Measurements from ENCODE around the gene CRYBA2.

CRYBA2 gene

DNA sequence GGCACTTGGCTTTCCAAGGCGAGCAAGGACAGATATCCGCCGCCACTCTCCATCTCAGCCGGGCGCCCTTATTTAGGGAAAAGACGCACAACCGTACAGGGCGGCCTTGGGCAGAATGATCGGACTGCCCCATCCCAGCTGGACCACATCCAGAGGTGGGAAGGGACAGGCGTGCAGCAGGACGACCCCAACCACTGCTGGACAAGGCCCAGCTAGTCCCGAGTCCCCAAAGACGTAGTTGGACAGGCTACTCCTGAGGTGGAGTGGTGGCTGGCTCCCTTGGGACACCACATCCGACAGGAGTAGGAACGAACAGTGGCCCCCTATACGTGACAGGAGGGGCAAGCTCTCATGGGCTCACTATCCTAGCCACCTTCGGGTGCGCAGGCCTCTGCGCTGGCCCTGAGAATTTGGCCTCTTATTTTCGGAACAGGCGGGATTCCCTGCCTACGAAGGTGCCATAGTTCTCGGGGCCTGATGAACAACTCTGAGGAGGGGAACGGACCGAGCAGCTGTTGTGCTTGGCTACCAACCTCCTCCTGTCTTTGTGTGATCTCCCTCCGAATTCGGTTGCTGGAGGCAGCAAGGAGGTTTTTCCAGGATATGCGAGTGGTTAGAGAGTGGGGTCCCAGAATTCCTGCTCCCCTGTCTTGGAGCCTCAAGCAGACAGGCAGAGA, 10.5 kb downstream of the CRYBA2 start:
- DNase-seq (ENCODE audit: low spot score), result no peak

DNA sequence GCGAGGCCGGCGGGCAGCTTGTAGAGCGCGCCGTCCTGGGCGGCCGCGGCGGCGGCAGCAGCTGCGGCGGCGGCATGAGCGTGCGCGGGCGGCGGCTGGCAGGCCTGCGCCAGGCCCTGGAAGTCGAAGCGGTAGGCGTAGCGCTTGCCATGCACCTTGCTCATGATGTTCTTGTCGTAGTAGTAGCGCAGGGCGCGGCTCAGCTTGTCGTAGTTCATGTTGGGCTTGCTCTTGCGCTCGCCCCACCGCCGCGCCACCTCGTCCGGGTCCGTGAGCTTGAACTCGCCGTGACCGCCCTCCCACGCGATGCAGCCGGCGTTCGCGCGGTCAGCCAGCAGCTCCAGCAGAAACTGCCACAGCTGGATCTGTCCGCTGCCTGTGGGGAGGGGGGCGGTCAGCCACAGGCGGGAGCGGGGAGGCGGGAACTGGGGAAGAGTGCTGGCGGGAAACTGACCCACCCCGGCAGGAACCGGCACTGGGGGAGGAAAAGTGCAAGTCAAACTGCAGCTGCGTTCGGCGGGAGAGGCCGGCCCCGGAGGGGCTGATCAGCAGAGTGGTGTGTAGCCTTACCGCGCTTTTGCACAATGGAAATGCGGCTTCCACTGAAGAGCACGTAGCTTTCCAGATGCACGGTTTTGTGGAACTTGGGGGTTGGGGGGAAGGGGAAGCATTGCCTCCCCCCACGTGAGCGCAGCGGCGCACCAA, 11.2 kb downstream of the CRYBA2 start:
- no peak for DNase-seq (ENCODE audit: low spot score)

DNA sequence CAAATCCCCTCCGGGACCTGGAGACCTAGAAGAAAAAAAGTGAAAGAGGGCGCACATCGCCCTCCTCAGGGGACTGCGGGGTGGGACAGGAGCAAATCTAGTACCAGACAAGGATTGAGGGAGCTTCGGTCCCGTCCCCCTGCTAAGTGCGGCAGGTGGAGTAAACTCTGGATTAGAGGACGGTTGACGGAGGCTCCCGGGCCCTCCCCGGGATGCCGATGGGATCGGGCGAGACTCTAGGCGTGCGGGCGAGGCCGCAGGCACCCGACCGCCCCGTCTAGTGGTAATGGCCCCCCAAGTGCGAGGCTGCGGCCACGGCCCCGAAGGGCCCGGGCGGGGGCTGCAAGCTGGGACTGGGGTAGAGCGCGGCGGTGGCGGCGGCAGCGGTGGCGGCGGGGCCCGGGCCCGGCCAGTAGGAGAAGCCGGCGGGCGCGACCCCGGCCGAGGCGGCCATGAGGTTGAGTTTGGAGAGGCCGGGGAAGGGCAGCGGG, 11.8 kb downstream of the CRYBA2 start:
- DNase-seq (ENCODE audit: low spot score), result peak; percentile 56

DNA sequence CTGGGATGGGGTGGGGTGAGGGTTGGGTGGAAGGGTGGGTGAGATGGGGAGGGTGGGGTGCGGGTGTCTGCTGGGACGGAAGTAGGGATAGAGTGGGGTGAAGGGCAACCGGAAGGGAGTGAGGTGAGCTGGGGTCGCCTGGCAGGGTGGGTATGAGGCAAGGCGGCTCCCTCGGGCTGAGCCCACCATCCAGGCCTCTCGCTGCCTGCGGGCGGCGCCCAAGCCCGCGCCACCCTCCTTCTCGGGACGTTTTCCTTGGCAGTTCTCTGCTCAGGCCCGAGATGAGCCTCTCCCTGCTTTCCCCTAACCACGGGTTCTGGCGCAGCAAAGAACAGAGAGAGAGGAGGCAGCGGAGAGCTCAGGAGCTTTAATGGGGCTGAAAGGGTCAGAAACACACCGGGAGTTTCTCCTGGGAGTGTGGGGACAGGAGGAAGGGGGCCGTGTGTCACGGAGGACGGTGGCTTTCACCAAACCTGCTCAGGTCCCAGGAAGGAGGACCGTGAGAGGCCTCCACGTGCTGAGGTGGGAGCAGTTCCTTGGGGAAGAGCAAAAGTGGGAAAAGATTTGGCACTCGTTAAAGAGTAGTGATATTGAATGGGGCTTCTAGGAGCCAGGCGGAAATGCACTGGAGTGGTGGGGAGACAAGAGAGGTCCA, 12.4 kb downstream of the CRYBA2 start:
- no peak for DNase-seq (ENCODE audit: low spot score)

DNA sequence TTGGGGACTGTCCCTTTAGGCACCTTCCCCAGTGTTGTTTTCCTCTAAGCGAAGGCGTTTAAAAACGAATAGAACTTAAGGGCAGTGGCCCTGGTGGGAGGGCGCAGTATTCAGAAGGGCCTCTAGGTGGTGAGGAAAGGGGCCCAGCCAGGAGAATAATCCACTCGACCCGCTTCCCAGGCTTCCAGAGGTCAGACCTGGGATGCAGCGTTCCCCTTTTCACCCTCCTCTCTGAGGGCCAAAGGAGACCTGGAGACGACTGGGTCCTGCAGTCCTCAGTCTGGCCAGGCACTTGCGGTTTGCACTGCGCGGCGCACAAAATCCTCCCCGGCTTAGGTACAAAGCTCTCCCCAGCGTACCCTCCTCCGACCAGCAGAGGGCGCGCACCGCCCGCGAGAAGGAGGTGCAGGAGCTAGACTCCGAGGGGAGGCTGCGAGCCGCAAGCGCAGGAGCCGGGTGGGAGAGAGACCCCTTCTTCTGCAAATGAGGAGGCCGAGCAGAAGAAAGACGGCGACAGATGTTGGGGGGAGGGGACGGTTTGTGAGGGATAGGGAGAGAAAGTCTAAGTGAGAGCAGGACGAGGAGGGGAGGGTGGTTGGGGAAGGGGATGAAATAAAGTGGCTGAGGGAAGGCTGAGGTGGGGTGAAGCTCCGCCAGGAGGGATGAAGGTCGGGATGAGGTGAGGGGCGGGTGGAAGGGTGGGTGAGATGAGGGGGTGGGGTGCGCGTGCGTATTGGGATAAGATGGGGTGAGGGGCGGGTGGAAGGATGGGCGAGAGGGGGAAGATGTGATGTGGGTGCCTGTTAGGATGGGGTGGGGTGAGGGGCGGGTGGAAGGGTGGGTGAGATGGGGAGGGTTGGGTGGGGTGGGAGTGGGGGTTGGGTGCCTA, 13.1 kb downstream of the CRYBA2 start:
- peak; percentile 92 for DNase-seq (ENCODE audit: low spot score)

DNA sequence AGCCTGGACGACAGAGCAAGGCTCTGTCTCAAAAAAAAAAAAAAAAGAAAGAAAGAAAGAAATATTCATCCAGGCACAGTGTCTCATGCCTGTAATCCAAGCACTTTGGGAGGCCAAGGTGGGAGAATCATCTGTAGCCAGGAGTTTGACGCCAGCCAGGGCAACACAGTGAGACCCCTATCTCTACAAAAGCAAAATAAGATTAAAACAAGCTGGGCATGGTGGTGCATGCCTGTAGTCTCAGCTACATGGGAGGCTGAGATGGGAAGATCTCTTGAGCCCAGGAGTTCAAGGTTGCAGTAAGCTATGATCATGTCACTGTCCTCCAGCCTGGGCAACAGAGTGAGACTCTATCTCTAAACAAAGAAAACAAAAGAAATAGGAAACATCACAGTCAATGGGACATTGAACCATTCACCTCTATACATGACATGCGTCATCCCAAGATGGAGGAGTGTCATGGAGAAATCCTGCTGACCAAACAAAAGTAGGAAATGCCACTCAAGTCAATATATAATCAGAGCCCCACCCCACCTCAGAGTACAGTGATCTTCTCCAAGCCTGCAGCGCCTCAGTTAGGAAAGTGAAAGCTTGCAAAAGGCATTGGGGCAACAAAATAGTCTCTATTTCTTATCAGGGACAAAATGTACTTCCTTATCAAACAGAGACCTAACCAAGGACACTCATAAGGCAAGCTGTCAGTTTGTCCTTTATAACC, 18.0 kb downstream of the CRYBA2 start:
- DNase-seq (ENCODE audit: low spot score), result no peak

DNA sequence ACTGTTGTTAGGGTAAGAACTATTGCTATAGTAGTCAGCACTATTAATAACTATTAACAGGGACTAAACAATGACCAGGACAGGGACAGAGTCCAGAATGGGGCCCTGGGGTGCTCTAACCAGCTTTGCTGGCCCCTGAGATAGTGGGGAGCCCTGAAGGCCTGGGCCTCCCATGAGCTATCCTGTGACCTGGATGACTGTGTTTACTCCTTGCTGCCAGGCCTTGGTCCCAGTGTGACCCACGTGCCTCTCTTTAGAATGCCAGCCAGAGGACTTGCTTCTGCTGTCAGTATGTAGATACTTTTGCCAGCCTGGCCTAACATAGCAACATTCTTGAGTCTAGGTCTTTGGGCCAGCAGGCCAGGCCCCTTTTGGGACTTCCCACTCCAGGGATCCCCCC, 22.3 kb downstream of the CRYBA2 start:
- no peak for DNase-seq (ENCODE audit: low spot score)

DNA sequence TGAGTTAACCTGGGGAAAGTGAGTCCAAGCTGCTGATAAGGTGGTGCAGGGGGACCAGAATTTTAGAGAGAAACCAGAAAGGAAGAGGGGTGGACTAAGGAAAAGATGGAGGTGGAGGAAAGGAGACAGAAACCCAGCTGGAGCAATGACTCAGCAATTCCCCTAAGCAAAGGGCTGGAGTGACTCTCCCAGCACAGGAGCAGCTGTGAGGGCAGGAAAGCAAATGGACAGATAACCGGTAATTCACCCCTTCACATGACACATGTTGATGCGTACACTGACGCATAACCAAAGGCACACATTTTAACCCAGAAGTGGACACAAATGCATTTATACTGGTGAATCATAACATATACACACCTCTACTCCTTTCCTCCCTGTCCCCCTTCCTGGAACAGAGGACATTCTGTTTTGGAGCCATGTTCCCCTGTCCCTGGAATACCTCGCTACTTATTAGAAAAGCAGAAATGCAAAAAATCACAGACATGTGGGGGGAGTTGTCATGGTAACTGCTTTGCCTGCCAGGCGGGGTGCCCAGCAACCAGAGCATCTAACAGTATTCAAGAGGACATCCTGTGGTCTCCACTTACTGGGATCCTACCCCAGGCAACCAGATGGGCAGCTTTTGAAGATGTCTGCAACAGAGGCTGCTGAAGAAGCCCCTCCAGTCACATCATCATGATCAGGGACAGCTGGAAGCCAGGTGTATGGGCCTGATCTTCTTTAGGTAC, 29.0 kb downstream of the CRYBA2 start:
- no peak for DNase-seq (ENCODE audit: low spot score)

DNA sequence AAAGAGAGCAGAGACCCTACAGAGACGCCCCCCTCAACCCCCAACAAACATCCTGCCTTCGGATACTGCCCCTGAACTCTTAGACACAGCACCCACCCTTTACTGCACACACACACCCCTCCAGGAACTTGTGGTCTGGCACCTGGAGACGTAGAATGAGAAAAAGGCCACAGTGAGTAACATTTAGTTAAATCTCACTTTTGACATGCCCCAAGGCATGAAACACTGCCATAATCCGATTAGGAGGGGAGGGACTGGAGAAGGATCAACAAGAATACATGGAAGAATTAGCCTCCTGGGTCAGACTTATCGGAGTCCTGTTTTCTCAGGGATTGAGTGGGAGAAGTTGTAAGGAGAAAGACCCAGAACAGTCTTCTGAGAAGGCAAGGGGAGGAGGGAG, 29.6 kb downstream of the CRYBA2 start:
- no peak for DNase-seq (ENCODE audit: low spot score)

DNA sequence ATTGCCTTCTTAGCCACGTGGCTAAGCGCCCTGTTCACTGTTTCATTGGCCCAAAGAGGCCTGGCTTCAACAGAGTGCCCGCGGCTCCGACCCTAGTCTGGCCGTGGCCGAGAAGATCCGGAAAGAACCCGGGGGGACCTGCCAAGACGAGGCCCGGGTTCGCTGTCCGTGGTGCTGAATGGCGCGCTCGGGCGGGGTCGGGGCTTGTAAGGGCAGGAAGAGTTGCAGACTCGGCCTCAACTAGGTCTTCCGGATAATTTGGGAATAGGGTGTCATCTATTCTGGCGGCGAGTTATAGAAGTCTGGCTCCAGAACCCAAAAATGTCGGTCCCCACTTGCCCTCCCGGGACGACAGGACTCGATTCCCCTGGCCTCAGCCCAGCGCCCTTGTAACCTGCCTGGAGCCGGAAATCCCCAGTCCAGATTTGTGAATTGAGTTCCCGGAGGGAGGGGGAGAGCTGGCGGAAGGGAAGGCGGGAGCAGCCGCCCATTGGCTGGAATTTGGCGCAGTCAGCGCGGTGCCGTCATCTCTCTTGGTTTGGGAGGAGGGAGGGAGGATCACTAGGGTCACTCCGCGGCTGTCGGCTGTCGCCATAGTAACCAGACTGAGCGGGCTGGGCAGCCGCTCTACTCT, 30.2 kb downstream of the CRYBA2 start:
- no peak for DNase-seq (ENCODE audit: low spot score)

DNA sequence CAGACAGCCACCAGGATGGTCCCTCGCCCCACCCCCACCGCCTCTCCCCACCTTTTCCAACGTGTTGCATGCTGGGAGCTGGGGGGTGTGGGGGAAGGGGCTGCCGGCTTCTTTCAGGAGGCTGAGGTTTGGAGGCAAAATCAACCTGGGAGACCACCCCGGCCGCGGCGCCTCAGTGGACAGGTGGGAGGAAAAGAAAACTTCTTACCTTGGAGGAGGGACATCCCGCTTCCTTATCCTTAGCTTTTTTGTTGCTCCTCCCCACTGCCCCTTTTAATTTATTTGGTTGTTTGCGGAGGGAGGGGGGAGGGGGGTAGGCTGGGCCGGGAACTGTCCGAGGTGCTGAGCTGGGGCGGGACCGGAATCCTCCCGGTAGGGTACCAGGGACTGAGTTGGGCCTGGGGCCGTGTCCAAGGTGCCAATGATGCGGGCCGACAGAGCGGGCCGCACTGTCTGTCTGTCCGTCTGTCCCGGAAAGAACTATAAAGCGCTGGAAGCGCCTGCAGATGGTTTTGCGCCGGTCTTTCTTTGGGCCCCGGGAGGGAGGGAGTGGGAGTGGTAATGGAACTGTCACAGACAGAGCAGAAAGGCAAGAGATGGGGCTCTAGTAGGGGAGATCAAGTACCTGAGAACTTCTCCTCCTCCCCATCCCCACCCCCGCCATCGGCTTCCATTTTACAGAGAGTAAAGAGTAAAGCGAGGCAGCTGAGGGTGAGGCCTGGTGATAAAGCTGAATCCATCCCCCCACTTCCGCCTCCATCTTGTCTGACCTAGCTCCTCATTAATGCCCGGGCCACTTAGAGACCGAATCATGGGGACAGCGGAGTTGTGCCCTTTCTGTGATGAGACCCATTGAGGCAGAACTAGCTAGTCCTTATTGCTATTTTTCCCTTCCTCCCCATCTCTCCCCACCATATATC, 31.3 kb downstream of the CRYBA2 start:
- no peak for DNase-seq (ENCODE audit: low spot score)

DNA sequence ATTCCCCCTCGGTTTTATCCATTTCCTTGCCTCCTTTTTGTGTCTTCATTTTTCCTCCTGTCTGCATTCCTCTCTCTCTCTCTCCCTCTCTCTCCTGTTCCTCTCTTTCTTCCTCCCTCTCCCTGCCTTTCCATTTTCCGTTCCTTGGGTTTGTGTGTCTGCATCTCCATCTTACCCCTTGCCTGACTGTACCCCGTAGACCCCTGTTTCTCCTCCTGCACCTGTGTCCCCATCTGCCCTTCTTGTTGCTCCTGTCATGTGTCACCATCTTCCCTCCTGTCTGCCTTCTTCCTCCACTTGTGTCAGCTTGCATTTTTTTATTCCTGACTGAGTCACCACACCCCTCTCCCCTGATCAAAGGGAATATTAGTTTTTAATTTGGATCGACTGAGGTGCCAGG, 32.0 kb downstream of the CRYBA2 start:
- DNase-seq (ENCODE audit: low spot score), result no peak

DNA sequence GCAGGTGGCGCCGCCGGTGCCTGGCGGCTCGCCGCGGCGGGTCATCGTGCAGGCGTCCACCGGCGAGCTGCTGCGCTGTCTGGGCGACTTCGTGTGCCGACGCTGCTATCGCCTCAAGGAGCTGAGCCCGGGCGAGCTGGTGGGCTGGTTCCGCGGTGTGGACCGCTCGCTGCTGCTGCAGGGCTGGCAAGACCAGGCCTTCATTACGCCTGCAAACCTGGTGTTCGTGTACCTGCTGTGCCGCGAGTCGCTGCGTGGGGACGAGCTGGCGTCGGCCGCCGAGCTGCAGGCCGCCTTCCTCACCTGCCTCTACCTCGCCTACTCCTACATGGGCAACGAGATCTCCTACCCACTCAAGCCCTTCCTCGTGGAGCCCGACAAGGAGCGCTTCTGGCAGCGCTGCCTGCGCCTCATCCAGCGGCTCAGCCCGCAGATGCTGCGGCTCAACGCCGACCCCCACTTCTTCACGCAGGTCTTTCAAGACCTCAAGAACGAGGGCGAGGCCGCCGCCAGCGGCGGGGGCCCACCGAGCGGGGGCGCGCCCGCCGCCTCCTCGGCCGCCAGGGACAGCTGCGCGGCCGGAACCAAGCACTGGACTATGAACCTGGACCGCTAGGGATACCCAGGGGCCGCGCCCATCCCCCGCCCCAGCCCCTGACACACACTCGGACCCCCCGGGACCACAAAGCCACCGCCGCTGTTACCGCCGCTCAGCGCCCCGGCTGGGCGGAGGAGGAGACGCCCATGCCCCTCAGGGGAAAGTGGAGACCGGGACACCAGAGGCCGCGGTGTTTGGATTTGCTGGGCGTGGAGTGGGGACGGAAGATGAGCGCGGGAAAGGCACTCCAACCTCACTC, 32.7 kb downstream of the CRYBA2 start:
- no peak for DNase-seq (ENCODE audit: low spot score)

DNA sequence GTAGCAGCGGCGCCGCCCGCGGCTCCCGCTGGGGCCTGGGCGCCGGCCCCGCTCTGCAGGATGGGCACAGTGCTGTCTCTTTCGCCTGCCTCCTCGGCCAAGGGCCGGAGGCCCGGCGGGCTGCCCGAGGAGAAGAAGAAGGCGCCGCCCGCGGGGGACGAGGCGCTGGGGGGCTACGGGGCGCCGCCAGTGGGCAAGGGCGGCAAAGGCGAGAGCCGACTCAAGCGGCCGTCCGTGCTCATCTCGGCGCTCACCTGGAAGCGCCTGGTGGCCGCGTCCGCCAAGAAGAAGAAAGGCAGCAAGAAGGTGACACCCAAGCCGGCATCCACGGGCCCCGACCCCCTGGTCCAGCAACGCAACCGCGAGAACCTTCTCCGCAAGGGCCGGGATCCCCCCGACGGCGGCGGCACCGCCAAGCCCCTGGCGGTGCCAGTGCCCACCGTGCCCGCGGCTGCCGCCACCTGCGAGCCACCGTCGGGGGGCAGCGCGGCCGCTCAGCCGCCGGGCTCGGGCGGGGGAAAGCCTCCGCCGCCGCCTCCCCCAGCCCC, 33.4 kb downstream of the CRYBA2 start:
- DNase-seq (ENCODE audit: low spot score), result no peak

DNA sequence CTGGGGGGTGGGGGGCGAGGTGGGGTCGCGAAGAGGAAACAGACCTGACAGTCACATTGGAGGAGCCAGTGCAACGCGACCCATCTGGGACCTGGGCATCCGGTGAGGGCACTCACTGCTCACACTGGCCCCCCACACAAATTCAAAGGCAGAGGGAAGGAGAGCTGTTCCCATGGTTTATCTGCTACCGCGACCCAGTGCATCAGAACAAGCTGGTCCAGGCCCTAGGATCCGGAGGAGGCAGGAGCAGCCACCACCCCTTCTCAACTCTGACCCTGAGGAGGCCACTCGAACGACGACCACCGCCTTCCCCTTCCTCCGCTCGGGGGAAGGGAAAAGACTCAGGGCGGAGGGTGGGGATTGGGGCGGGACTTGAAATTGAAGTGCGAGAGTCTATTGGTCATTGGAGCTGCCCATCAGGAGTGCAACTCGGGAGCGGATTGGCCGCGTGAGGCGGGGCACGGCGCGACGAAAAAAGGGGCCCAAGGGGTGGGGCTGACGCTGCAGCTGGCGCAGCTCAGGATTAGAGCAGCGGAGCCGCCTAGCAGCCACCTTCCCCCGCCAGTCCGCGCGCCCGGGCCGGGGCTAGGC, 34.0 kb downstream of the CRYBA2 start, which contains the start of gene CDK5R2:
CDK5R2 (plus strand) TSS at position 526 of the 591 bp plus-strand sequence. CDS start 155 bp downstream, outside the sequence.
- DNase-seq (ENCODE audit: low spot score), result peak; percentile 86

DNA sequence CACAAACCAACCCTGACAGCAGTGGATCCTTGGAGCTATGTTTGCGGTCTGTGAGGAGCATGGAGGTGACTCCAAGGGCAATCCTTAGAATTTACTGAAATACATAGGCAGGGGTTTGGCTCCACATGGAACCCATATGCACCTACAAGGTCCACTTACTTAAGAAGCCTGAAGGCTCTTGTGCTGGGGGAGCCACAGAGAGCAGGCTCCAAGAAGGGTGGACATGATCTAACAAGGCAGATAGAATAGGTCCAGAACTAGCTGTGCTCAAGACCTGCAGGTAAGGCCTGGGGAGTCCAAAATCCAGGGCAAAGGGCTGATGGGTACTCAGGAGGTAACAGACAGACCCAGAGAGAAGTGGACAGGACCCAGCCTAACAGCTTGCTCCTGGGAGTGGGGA, 34.9 kb downstream of the CRYBA2 start:
- DNase-seq (ENCODE audit: low spot score), result no peak

DNA sequence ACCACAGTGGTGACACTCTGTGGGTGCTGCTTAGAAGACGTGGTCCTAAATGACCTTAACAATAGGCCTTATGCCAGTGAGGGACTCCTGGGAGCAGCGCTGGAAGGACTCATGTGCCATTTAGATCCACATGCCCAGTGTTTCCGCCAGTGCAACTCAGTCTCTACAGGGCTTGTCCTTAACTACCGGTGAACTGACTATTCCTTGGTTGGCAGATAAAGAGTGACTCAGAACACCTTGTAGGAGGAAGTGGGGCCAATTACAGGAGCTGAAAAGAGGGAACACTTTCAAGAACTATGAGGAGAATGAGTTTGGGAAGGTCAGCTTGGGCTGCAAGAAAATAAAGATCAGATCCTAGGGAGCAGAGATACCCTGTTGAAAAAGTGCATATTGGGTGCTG, 35.6 kb downstream of the CRYBA2 start:
- DNase-seq (ENCODE audit: low spot score), result no peak

Data from NAMALWA (cell line).